GM19455 (cell line): ENCODE data around the gene CNTLN.
"Not testable (repeated sequence)": the region's sequence is repeated elsewhere in the genome, so short reads cannot be mapped to it uniquely, and the experiment has no call there.

Experiments
- ATAC-seq: cut with Tn5 transposase; IDR thresholded peaks from one replicate; pipeline ENCODE4 v1.9.1; 2021; ENCODE audit not compliant: unreplicated experiment

The CNTLN gene

DNA sequence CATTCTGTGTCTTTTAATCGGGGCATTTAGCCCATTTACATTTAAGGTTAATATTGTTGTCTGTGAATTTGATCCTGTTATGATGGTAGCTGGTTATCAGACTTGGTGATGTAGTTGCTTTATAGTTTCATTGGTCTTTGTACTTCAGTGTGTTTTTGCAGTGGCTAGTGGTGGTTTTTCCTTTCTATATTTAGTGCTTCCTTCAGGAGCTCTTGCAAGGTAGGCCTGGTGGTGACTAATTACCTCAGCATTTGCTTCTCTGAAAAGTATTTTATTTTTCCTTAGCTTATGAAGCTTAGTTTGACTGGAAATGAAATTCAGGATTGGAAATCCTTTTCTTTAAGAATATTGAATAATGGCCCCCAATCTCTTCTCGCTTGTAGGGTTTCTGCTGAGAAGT, 156.9 kb downstream of the CNTLN start:
- no peak for ATAC-seq

DNA sequence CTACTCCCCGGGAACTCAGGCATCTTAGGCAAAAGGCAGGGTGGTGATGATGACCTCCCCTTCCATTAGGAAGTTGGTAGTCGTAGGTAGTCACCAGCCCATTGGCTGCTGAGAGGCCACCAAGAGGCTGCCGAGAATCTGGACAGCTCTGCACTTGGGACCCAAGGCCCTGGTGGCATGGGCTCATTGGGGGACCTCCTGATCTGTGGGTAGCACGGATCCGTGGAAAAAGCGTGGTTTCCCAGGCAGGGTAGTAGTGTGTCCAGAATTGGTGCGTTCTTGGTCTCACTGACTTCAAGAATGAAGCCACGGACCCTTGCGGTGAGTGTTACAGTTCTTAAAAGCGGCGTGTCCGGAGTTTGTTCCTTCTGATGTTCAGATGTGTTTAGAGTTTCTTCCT, 158.8 kb downstream of the CNTLN start:
- ATAC-seq = no peak

DNA sequence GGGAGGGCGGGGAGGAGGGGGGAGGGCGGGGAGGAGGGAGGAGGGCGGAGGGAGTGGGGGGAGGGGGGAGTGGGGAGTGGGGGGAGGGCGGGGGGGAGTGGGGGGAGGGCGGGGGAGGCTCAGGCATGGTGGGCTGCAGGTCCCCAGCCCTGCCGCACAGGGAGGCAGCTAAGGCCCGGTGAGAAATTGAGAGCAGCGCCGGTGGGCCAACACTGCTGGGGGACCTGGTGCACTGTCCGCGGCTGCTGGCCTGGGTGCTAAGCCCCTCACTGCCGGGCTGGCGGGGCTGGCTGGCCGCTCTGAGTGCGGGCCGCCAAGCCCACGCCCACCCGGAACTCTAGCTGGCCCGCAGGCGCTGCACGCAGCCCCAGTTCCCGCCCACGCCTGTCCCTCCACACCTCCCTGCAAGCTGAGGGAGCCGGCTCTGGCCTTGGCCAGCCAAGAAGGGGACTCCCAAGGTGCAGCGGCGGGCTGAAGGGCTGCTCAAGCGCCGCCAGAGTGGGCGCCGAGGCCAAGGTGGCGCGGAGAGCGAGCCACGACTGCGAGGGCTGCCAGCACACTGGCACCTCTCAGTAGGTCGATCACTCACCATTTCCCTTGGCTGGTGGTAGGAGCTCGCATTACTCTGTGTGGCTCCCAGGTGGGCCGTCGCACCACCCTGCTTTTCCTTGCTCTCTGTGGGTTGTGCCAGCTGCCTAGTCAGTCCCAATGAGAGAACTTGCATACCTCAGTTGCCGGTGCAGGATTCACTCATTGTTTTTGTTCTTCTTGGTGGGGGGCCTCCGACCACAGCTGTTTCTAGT, 160.2 kb downstream of the CNTLN start:
- no peak for ATAC-seq

GRCh38 chr9:17315341-17315740, 180.5 kb downstream of the CNTLN start:
- ATAC-seq = no peak

GRCh38 chr9:17318821-17319320, 184.0 kb downstream of the CNTLN start:
- ATAC-seq = no peak

DNA sequence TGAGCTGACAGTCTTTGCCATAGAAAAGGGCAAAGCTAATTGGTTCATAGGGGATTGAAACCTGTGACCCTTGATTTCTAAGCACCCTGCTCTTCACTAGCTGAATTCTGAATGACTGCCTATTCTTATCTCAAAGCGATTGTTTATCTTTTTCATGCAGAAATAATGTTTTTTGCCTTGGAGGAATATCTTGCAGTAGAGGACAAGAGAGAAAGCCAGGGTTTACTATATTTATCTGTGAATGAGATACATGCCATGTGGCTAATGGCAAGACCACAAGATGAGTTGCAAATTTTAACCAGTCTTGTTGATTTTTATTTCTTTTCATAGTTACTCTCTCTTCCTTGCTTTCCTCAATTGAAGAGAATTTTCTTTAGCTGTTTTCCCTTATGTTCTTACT, 185.0 kb downstream of the CNTLN start:
- no peak for ATAC-seq

- no peak for ATAC-seq
Observed at GRCh38 chr9:17322882-17323864, 188.3 kb downstream of the CNTLN start.

- no peak for ATAC-seq
Observed at GRCh38 chr9:17328331-17328730, 193.5 kb downstream of the CNTLN start.

DNA sequence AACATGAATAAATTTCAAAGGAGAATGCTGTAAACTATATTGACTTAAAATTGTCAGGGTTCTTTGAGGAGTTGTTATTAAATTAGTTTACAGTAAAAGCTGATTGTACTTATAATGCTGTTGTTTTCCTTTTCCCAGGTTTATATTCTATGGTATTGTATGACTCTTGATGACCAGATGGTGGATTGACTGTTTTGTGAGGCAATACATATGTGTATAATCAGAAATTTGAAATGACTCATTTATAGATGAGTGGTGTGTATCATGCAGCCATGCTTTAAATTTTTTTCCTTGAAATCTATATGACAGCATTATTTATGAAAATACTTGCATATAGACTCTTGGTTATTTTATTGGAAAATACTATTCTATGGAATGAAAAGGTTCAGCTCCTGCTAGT, 195.3 kb downstream of the CNTLN start:
- ATAC-seq = no peak

DNA sequence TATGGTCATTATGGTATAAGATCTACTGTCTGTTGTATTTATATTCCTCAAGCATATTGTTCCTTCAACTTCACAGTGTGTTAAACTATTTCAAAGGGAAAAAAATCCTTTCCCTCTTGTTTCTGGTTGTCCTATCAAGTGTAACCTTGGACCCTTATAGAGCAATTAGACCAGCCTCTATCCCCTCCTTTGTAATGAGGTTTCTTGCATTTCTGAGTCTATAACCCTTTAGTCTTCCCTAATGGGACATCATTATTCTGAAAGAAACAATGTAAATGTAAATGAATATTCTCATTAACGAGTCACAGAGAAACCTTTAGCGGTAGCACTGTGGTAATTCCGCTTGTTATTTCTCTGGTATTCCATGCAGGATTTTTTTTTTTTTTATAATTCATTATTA, 197.3 kb downstream of the CNTLN start:
- no peak for ATAC-seq

DNA sequence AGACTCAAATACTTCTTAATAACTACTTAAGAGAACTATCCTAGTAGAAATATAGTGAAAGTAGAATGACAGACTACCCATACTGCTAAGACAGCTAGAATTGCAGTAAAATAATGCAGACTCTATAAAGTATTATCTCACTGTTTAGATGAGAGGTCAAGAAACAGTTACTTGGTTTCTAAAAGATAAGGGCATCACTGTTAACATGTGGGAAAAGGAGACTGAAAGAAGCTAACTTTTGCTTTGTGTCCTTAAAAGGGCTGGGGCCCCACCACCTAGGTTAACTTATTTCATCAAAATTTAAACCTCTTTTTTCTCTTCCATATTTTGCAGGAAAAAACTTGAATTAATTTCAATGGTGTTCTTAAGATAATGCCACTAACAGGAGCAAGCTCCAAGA, 204.3 kb downstream of the CNTLN start:
- ATAC-seq = no peak

- no peak for ATAC-seq
Observed at GRCh38 chr9:17342696-17343095, 207.9 kb downstream of the CNTLN start.

GRCh38 chr9:17349831-17350230, 215.0 kb downstream of the CNTLN start:
- ATAC-seq = no peak

- ATAC-seq = not testable (repeated sequence)
Observed at GRCh38 chr9:17354006-17354405, 219.2 kb downstream of the CNTLN start.

DNA sequence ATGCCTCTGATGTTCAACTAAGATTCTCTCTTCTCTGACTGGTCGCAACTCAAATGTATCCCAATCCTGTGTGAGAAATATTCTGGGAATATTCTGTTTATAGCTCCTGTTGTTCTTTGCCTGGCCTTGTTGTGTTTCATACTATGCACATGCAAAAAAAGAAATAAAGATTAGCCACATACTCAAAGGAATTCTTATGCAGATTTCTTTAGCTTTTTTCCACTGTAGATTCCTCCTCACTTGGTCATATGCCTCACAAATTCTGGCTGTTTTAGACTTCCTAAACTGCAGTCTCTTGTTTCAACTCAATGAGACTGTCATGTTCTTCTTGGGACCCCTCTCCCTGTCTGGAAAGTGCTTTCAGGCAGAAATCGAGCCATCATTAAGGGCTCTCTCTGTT, 226.5 kb downstream of the CNTLN start:
- ATAC-seq = no peak

DNA sequence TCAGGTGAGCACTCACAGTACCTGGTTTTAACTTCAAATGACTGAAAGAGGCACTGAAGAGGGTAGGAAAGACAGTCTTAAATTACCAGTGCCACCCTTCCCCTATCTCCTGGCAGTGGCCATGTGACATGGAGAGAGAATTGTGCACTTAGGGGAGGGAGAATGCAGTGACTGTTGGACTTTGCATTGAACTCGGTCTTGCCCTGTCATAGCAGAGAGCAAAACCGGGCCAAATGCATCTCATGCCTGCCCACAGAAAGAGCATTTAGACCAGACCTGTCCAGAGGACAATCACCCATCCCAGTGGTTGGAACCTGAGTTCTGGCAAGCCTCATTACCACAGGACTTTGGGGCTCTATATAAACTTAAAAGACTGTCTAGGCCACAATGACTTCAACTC, 232.2 kb downstream of the CNTLN start:
- ATAC-seq = no peak

GRCh38 chr9:17380126-17380861, 245.5 kb downstream of the CNTLN start:
- ATAC-seq = no peak

DNA sequence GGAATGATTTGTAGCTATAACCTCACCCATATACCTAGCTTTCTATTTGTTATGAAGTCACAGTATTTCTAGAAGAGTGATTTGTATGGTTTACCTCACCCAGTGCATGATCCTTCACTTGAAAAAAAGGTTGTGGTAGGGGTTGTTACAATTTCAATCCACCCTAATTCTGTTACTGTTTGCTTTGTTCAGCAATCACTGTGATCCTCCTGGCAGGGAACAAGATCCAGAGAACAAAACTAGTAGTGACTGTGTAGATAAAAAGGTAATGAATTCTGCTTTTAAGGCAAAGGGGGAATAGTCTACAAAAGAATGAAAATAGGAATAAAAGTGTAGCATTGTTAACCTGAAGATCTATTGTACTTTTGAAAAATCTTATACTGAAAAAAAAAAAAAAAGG, 252.7 kb downstream of the CNTLN start:
- ATAC-seq = no peak

- no peak for ATAC-seq
Observed at GRCh38 chr9:17389026-17389425, 254.2 kb downstream of the CNTLN start.

DNA sequence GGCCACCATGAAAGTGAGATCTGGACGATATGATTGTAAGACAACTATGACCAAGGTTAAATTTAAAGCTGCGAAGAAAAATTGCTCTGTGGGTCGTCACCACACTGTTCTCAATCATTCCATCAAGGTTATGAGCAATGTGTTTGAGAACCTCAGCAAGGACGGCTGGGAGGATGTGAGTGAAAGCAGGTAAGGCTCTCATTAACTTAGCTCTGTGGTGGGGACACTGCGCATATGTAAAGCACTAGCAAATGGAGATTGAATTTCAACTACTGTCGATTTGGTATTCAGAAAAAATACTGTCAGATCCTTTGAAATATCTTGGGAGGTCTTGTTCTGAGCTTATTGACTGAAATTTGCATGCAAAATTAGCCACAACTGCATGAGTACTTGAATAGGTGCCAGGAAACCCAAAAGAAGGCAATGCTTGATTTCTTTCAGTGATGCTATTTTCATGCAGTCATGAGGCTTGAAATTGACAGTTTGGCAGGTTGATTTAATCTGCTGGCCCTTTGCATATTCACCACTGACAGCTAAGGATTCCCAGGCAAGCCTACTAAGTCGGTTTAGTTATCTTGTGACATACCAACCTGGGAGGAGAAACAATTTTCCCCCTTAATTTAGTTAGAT, 260.2 kb downstream of the CNTLN start:
- no peak for ATAC-seq
